Body of pancreas (tissue), 4 donors: Measurements from ENCODE around the gene TEX264. TPM values are rescaled to one million over a fixed set of nuclear protein-coding genes. Genes with fewer than 3 reads are reported as not detected.

Source experiments
- ATAC-seq: fragments of 150-250 bp; one replicate; pipeline ENCODE4 v1.9.1; 2016
- DNase-seq, 4 donors: peaks; one replicate each; pipeline ENCODE4 v3.0.0-alpha.2; 2019
- H3K27ac ChIP-seq, 4 donors: fragments of 200-600 bp; sonication (generic); 1 replicate in 3 of 4; 2 replicates in 1 of 4; pipeline versions ENCODE4 v1.5.1 to v1.6.1; 2016 to 2019; ENCODE audit warnings: mild to moderate bottlenecking in 1 of 4, mixed read lengths in 1 of 4, moderate library complexity in 1 of 4
- H3K27me3 ChIP-seq, 2 donors: fragments of 200-600 bp; sonication (generic); one replicate each; pipeline ENCODE4 v1.6.0; 2016; ENCODE audit warnings: mild to moderate bottlenecking in 1 of 2
- H3K36me3 ChIP-seq, 2 donors: fragments of 200-600 bp; sonication (generic); replicated peaks in 1 of 2; 2 replicates each; pipeline ENCODE4 v1.5.1; 2016; ENCODE audit warnings: low read depth in 2 of 2; ENCODE audit not compliant: insufficient read depth in 1 of 2
- H3K4me1 ChIP-seq: fragments of 200-600 bp; sonication (generic); one replicate; pipeline ENCODE4 v1.6.0; 2016
- H3K4me3 ChIP-seq, 2 donors: fragments of 200-600 bp; sonication (generic); 1 replicate in 1 of 2; 2 replicates in 1 of 2; pipeline ENCODE4 v1.5.1; 2016 to 2019
- H3K9me3 ChIP-seq, 3 donors: fragments of 200-600 bp; sonication (generic); 1 replicate in 2 of 3; 2 replicates in 1 of 3; pipeline ENCODE4 v1.5.1; 2016
- CTCF ChIP-seq, 7 experiments: fragments of 450-650 bp in 4 of 7; fragments of 200-600 bp in 3 of 7; sonication (generic) in 3 of 7; IDR thresholded peaks; one replicate each; pipeline ENCODE4 v1.5.1; 2016 to 2019; ENCODE audit warnings: antibody characterized with exemption in 7 of 7
- POLR2A ChIP-seq, 3 donors: fragments of 450-650 bp; IDR thresholded peaks; one replicate each; pipeline ENCODE4 v1.6.1; 2016; ENCODE audit warnings: antibody characterized with exemption in 3 of 3, mild to moderate bottlenecking in 2 of 3
- WGBS, 2 donors: methylation state at CpG; one replicate each; pipeline ENCODE4 v1.1.5; 2017; 5-methylcytosine and 5-hydroxymethylcytosine counted together
- intact Hi-C: fragments of 100-400 bp; cut with DNase I; formaldehyde crosslinking; loops from one replicate; pipeline ENCODE4 v1.15.1; 2023
- total RNA-seq, 2 donors: library from RNA; depleted of rRNA; stranded (reverse); fragments of >200 nt; gene quantifications; one replicate each; pipeline ENCODE4 v1.1.0, GENCODE V29; 2016

The TEX264 gene
- total RNA-seq, 2 donors from 2014 or later = 41.2 to 44.1 TPM

- DNase-seq = no peak
- intact Hi-C loops = no loop called here
- no peak for TF ChIP-seq CTCF (IDR thresholded peaks at IDR 0.05)
- no peak for TF ChIP-seq POLR2A (IDR thresholded peaks at IDR 0.05)
- no peaks in the 10 kb centered on the region for H3K36me3 ChIP-seq
- H3K4me1 ChIP-seq = no peaks in the 10 kb centered on the region
- ATAC-seq = no peak
- no peaks in the 10 kb centered on the region for H3K9me3 ChIP-seq
- no peaks in the 10 kb centered on the region for H3K27me3 ChIP-seq
- no peak overlapping the region for H3K27ac ChIP-seq
- no peak overlapping the region for H3K4me3 ChIP-seq
Measured at GRCh38 chr3:51727500-51727899, 56.4 kb downstream of the TEX264 start.

GRCh38 chr3:51729042-51729633 lies 58.1 kb downstream of the TEX264 start:
- intact Hi-C loops = no loop called here
- no peaks in the 10 kb centered on the region for H3K9me3 ChIP-seq
- no peak overlapping the region for H3K4me3 ChIP-seq
- no peak overlapping the region for H3K27ac ChIP-seq
- DNase-seq (no peak), ATAC-seq (no peak)
- TF ChIP-seq CTCF (IDR thresholded peaks at IDR 0.05) (no peak), POLR2A (IDR thresholded peaks at IDR 0.05) (no peak)
- H3K27me3 ChIP-seq = no peaks in the 10 kb centered on the region
- no peaks in the 10 kb centered on the region for H3K36me3 ChIP-seq
- no peaks in the 10 kb centered on the region for H3K4me1 ChIP-seq

- intact Hi-C loops = no loop called here
- WGBS, 2 donors = 81 to 83% methylated on average over 4 of the region's 4 CpGs
- no peak overlapping the region for H3K4me3 ChIP-seq
- DNase-seq = no peak
- ATAC-seq = no peak
- H3K36me3 ChIP-seq = no peaks in the 10 kb centered on the region
- no peaks in the 10 kb centered on the region for H3K4me1 ChIP-seq
- H3K27ac ChIP-seq = no peak overlapping the region
- no peaks in the 10 kb centered on the region for H3K9me3 ChIP-seq
- no peaks in the 10 kb centered on the region for H3K27me3 ChIP-seq
- no peak for TF ChIP-seq CTCF (IDR thresholded peaks at IDR 0.05)
- TF ChIP-seq POLR2A (IDR thresholded peaks at IDR 0.05) = no peak
Measured at GRCh38 chr3:51733859-51734571, 63.0 kb downstream of the TEX264 start.

GRCh38 chr3:51734572-51734907 lies 63.5 kb downstream of the TEX264 start:
- 30 to 36% methylated on average over 3 of the region's 3 CpGs for WGBS, 2 donors
- DNase-seq (no peak), ATAC-seq (no peak)
- Histone ChIP-seq H3K27me3 (no peaks in the 10 kb centered on the region), H3K4me3 (no peak overlapping the region), H3K27ac (no peak overlapping the region), H3K4me1 (no peaks in the 10 kb centered on the region), H3K36me3 (no peaks in the 10 kb centered on the region), H3K9me3 (no peaks in the 10 kb centered on the region)
- intact Hi-C loops = no loop called here
- TF ChIP-seq POLR2A (IDR thresholded peaks at IDR 0.05) (no peak), CTCF (IDR thresholded peaks at IDR 0.05) (no peak)

- H3K4me1 ChIP-seq = no peaks in the 10 kb centered on the region
- no peak for DNase-seq
- no peak overlapping the region for H3K27ac ChIP-seq
- intact Hi-C loops = no loop called here
- 39 to 54% methylated on average over 3 of the region's 3 CpGs for WGBS, 2 donors
- no peaks in the 10 kb centered on the region for H3K27me3 ChIP-seq
- H3K36me3 ChIP-seq = no peaks in the 10 kb centered on the region
- no peak overlapping the region for H3K4me3 ChIP-seq
- H3K9me3 ChIP-seq = no peaks in the 10 kb centered on the region
- TF ChIP-seq POLR2A (IDR thresholded peaks at IDR 0.05) (no peak), CTCF (IDR thresholded peaks at IDR 0.05) (no peak)
- no peak for ATAC-seq
Measured at GRCh38 chr3:51735039-51735438, 64.0 kb downstream of the TEX264 start.
